HepG2 (cell line): ENCODE data around the gene IGSF8. TPM values are rescaled to one million over a fixed set of nuclear protein-coding genes. Genes with fewer than 3 reads are reported as not detected.
A peak's percentile ranks its signal among the peaks of the same experiment; 100 is the strongest.

Experiments used
- DR1 ChIP-seq: sonication (generic); formaldehyde crosslinking; IDR thresholded peaks from 2 replicates; pipeline ENCODE4 v1.8.0; 2021; ENCODE audit warnings: mild to moderate bottlenecking, missing genetic modification reagents, inconsistent platforms
- ETV5 ChIP-seq: IDR thresholded peaks from 2 replicates; pipeline ENCODE4 v1.6.1; 2018; ENCODE audit warnings: missing biosample characterization, missing genetic modification reagents, inconsistent platforms, borderline replicate concordance
- MED13 ChIP-seq: sonication (generic); formaldehyde crosslinking; IDR thresholded peaks from 2 replicates; pipeline ENCODE4 v1.5.0; 2020; ENCODE audit warnings: missing genetic modification reagents
- SOX13 ChIP-seq, 3 experiments: fragments of 450-650 bp in 1 of 3; sonication (generic) in 1 of 3; formaldehyde crosslinking in 1 of 3; IDR thresholded peaks in 2 of 3; conservative IDR thresholded peaks in 1 of 3; 2 replicates each; pipeline versions ENCODE4 v1.5.0 to v1.6.1; 2016 to 2020; ENCODE audit warnings: antibody characterized with exemption in 1 of 3, mild to moderate bottlenecking in 1 of 3, missing compliant biosample characterization in 1 of 3, missing genetic modification reagents in 1 of 3, moderate library complexity in 1 of 3
- SOX5 ChIP-seq: IDR thresholded peaks from 2 replicates; pipeline ENCODE4 v1.6.1; 2016; ENCODE audit warnings: borderline replicate concordance
- TAF15 ChIP-seq: fragments of 200-400 bp; formaldehyde crosslinking; IDR thresholded peaks from one replicate; pipeline ENCODE4 v1.6.1; 2018; ENCODE audit warnings: mild to moderate bottlenecking, low read depth, low read length; ENCODE audit not compliant: poor library complexity, severe bottlenecking
- ZBTB39 ChIP-seq: sonication (generic); formaldehyde crosslinking; IDR thresholded peaks from 2 replicates; pipeline ENCODE4 v1.5.0; 2020; ENCODE audit warnings: missing genetic modification reagents
- ZHX2 ChIP-seq, 2 experiments: sonication (generic) in 1 of 2; formaldehyde crosslinking in 1 of 2; IDR thresholded peaks; 2 replicates each; pipeline versions ENCODE4 v1.6.1 to v1.9.0; 2014 to 2022; ENCODE audit warnings: antibody characterized with exemption in 1 of 2, borderline replicate concordance in 1 of 2, inconsistent platforms in 1 of 2, low read depth in 1 of 2, missing genetic modification reagents in 1 of 2
- ZKSCAN8 ChIP-seq: IDR thresholded peaks from 2 replicates; pipeline ENCODE4 v1.6.1; 2016; ENCODE audit warnings: borderline replicate concordance, missing genetic modification reagents, missing compliant biosample characterization
- ZNF777 ChIP-seq: sonication (generic); formaldehyde crosslinking; IDR thresholded peaks from 2 replicates; pipeline ENCODE4 v1.4.0; 2020; ENCODE audit warnings: missing genetic modification reagents
- ZNF788 ChIP-seq: sonication (generic); formaldehyde crosslinking; IDR thresholded peaks from 2 replicates; pipeline ENCODE4 v1.5.0; 2020; ENCODE audit warnings: mild to moderate bottlenecking, missing genetic modification reagents, borderline replicate concordance
- polyA plus RNA-seq, 8 experiments: library from polyadenylated mRNA; depleted of rRNA in 3 of 8; stranded (reverse) in 7 of 8; unstranded in 1 of 8; fragments of >200 nt; fragmentation: Illumina TruSeq in 4 of 8; extraction: Trizol in 4 of 8; gene quantifications; 2 replicates each; pipeline versions ENCODE4 v1.2.1 to v1.2.3, GENCODE V29; 2011 to 2016; ENCODE audit warnings: low read depth in 4 of 8, missing spikeins in 1 of 8, mixed read lengths in 1 of 8; ENCODE audit not compliant: insufficient read depth in 1 of 8
- total RNA-seq, 5 experiments: library from RNA; depleted of rRNA; stranded (reverse); fragments of >200 nt; fragmentation: Illumina TruSeq; extraction: Trizol; gene quantifications; 2 replicates each; pipeline ENCODE4 v1.2.3, GENCODE V29; 2016; ENCODE audit warnings: low read depth in 1 of 5
- TF ChIP-seq, protein P1 (sequence below): sonication (generic); formaldehyde crosslinking; IDR thresholded peaks from 2 replicates; pipeline ENCODE4 v1.4.0; 2020; ENCODE audit warnings: missing genetic modification reagents
- TF ChIP-seq, protein P2 (sequence below): sonication (generic); formaldehyde crosslinking; IDR thresholded peaks from 2 replicates; pipeline ENCODE4 v1.5.1; 2020; ENCODE audit warnings: missing genetic modification reagents, mild to moderate bottlenecking, borderline replicate concordance
- TF ChIP-seq, protein P3 (sequence below), 2 experiments: fragments of 450-650 bp in 1 of 2; sonication (generic) in 1 of 2; formaldehyde crosslinking; IDR thresholded peaks; 2 replicates each; pipeline versions ENCODE4 v1.5.0 to v1.8.0; 2020 to 2022; ENCODE audit warnings: mild to moderate bottlenecking in 1 of 2, missing genetic modification reagents in 1 of 2

The IGSF8 gene
- total and polyA plus RNA-seq, 2 of the 13 experiments (the other 11 are each of a cell fraction or from before 2014, with no cell fraction given): 24.0 to 41.0 TPM

- TF ChIP-seq ZNF788 (CRISPR knock-in tag) (peak; percentile 65; the same call in 1 of the 2 replicates), TAF15 (no peak), SOX13 (IDR thresholded peaks at IDR 0.05) (peak; percentile 90), SOX13 (CRISPR knock-in tag; conservative IDR thresholded peaks at IDR 0.05 in 1 of 2, IDR thresholded peaks at IDR 0.05 in 1 of 2) (peak in 1 of 2 experiments; percentile 94; a peak in 2 of 4 replicates), ZBTB39 (no peak), SOX5 (CRISPR knock-in tag) (peak; percentile 93), ZNF777 (no peak), DR1 (no peak), ETV5 (CRISPR knock-in tag) (peak; percentile 77; the same call in 1 of the 2 replicates), ZHX2 (IDR thresholded peaks at IDR 0.05; ENCODE audit: low read depth) (0 out of 2 replicates have a peak, but pooled peaks have one; percentile 21), ZHX2 (CRISPR knock-in tag; IDR thresholded peaks at IDR 0.05; ENCODE audit: borderline replicate concordance) (no peak), ZKSCAN8 (CRISPR knock-in tag) (peak; percentile 14; the same call in 1 of the 2 replicates), MED13 (CRISPR knock-in tag) (peak; percentile 78; the same call in 1 of the 2 replicates)
- TF ChIP-seq, protein P1, sequence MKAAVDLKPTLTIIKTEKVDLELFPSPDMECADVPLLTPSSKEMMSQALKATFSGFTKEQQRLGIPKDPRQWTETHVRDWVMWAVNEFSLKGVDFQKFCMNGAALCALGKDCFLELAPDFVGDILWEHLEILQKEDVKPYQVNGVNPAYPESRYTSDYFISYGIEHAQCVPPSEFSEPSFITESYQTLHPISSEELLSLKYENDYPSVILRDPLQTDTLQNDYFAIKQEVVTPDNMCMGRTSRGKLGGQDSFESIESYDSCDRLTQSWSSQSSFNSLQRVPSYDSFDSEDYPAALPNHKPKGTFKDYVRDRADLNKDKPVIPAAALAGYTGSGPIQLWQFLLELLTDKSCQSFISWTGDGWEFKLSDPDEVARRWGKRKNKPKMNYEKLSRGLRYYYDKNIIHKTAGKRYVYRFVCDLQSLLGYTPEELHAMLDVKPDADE: no peak
- TF ChIP-seq, protein P2, sequence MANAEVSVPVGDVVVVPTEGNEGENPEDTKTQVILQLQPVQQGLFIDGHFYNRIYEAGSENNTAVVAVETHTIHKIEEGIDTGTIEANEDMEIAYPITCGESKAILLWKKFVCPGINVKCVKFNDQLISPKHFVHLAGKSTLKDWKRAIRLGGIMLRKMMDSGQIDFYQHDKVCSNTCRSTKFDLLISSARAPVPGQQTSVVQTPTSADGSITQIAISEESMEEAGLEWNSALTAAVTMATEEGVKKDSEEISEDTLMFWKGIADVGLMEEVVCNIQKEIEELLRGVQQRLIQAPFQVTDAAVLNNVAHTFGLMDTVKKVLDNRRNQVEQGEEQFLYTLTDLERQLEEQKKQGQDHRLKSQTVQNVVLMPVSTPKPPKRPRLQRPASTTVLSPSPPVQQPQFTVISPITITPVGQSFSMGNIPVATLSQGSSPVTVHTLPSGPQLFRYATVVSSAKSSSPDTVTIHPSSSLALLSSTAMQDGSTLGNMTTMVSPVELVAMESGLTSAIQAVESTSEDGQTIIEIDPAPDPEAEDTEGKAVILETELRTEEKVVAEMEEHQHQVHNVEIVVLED (CRISPR knock-in tag): no peak
- TF ChIP-seq, protein P3, sequence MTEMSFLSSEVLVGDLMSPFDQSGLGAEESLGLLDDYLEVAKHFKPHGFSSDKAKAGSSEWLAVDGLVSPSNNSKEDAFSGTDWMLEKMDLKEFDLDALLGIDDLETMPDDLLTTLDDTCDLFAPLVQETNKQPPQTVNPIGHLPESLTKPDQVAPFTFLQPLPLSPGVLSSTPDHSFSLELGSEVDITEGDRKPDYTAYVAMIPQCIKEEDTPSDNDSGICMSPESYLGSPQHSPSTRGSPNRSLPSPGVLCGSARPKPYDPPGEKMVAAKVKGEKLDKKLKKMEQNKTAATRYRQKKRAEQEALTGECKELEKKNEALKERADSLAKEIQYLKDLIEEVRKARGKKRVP (CRISPR knock-in tag; IDR thresholded peaks at IDR 0.05): peak in 1 of 2 experiments; percentile 39; a peak in 1 of 4 replicates
Observed at GRCh38 chr1:160053548-160054365, 44.7 kb downstream of the IGSF8 start (continued).
